SH-SY5Y (cell line): ENCODE results near the gene MCM8.

Experiments
- GATA2 ChIP-seq: IDR thresholded peaks from 2 replicates; pipeline ENCODE4 v1.6.1; 2011; ENCODE audit warnings: mild to moderate bottlenecking, low read depth, low read length
- GATA3 ChIP-seq: IDR thresholded peaks from 2 replicates; pipeline ENCODE4 v1.6.1; 2011; ENCODE audit warnings: low read depth, mild to moderate bottlenecking, low read length, moderate library complexity

DNA sequence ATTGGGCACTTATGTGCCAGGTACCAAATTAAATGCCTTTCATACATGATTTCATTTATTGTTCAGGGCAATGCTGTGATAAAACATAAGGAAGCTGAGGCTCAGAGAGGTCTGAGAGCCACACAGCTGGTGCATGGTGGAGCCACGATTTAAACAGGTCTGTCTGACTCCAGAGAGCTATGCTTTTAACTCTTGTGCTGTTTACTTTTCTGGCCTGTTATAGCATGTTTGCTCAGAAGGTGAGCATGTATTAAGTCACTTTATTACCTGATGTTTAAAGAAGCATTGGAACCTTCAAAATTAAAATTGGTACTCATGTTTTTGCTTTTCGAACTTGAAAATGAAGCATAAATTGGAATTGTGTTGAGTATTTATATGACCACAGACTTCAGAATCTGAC, 26.8 kb downstream of the MCM8 start:
- no peak for TF ChIP-seq GATA3
- TF ChIP-seq GATA2 = no peak
